NCI-H226 (cell line): ENCODE measurements around the gene RBMS2.
"Not testable (repeated sequence)": the region's sequence is repeated elsewhere in the genome, so short reads cannot be mapped to it uniquely, and the experiment has no call there.

ENCODE experiments used
- DNase-seq: peaks from one replicate; pipeline ENCODE4 v3.0.0-alpha.2; 2015

Gene RBMS2

DNA sequence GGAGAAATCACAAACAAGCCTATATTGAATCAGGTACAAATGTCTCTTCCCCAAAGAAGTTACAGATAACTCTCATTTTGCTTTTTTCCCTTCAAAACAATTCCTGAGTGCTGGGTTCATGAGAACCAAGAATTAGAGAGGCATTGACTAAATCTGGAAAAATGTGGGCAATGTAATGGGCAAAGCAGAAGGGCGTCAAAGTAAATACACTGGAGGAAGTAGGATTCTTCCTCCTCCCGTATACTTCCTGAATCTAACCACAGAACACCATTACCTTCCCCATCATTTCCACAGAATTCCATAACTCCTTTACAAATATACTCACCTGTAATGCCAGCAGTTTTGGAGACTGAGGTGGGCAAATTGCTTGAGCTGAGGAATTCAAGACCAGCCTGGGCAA is 3.0 kb upstream of the RBMS2 start:
- peak; percentile 82 for DNase-seq

- DNase-seq, result no peak
Observed at GRCh38 chr12:56520048-56520447, 1.6 kb upstream of the RBMS2 start.

DNA sequence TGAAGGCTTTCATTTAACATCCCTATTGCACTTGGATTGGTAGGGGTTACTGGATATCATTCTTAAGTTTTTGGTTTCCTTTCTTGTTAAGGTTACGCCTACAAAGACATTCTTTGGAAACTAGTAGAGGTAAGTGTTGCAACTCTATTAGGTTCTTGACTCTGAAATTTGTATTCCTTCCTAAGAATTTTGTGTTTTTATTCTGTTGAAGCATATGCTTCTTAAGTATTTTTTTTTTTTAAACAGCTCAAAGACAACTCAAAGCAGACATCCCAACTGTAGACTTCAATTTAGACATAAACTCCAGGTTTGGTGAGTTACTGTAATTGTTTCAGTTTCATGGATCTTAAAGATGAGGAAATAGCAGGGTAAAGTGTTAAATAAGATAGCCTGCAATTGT is 1.1 kb upstream of the RBMS2 start:
- DNase-seq, result peak; percentile 21

DNA sequence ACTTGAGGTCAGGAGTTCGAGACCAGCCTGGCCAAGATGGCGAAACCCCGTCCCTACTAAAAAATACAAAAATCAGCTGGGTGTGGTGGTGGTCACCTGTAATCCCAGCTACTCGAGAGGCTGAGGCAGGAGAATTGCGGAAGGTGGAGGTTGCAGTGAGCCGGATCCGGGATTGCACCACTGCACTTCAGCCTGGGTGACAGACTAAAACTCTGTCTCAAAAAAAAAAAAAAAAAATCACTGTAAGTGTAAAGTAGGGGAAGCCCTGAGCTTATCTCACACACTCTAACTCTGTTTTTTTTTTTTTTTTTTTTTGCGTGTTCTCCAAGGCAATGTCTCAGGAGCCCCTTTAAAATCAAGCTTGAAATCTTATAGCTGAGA is 421 bp upstream of the RBMS2 start:
- no peak for DNase-seq

- peak; percentile 40 for DNase-seq
Observed at GRCh38 chr12:56522411-56523193, 982 bp downstream of the RBMS2 start.

- DNase-seq, result peak; percentile 46
Observed at GRCh38 chr12:56528846-56529245, 7.2 kb downstream of the RBMS2 start.

- no peak for DNase-seq
Observed at GRCh38 chr12:56529656-56530055, 8.0 kb downstream of the RBMS2 start.

DNA sequence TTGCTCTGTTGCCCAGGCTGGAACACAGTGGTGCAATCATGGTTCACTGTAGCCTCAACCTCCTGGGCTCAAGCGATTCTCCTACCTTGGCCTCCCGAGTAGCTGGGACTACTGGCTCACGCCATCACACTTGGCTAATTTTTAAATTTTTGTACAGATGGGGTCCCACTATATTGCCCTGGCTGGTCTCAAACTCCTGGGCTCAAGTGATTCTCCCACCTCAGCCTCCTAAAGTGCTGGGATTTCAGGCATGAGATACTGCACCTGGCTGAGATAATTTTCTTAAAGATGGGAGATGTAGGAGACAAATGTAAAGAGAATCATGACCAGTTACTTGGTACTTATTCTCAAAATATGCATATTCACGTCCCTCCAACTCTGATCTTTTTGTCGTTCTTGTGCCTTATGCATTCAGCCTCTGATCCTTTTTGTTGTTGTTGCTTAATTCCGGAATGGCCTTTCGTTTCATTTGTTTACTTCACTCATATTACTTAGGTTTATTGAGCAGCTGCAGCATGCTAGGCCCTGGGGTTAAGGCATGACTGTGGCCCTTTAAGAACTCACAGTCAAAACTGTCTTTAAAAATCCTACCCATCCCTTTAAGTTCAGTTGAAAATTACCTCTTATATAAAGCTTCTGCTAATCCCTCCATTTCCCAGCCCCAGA is 8.9 kb downstream of the RBMS2 start:
- DNase-seq, result no peak

DNA sequence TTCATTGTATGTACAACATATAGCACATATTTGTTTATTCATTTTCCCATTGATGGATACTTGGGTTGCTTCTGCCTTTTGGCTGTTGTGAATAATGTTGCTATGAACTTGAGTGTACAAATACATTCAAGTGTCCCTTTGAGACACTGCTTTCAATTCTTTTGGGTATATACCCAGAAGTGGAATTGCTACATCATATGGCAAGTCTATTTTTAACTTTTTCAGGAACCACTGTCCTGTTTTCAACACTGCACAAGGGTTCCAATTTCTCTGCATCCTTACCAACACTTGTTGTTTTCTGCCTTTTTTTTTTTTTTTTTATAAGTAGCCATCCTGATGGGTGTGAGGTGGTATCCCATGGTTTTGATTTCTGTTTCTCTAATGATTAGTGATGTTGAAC is 15.9 kb downstream of the RBMS2 start:
- no peak for DNase-seq

DNA sequence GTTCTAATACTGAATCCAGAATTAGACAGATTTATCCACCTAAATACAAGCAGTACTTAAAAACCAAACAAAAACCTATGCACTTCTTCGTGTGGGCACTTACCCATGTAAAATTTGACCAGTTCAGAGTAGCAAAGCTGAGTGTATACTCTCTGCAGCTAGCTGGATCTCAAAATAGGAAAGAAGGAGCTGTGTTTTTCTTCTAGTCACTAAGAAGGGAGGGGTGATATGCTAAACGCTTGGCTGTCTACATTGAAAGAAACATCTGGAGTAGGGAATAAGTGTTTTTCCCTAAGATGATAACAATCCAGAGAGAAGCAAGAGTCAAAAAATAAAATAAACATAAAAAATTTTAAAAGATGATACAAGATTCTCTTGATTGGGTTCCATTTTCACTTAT is 20.0 kb downstream of the RBMS2 start:
- no peak for DNase-seq

DNA sequence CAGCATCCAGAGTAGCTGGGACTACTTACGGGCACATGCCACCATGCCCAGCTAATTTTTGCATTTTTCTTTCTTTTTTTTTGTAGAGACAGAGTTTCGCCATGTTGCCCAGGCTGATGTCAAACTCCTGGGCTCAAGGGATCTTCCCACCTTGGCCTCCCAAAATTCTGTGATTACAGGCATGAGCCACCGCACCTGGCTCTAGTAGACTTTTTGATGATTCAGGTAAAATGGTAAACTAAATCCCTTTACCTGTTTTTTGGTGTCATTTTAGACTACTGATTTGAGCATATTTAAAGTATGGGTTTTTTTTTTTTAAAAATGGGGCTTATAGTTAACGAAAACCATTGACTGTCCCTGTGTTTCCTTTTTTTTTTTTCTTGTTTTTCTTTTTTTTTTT is 20.5 kb downstream of the RBMS2 start:
- no peak for DNase-seq

DNA sequence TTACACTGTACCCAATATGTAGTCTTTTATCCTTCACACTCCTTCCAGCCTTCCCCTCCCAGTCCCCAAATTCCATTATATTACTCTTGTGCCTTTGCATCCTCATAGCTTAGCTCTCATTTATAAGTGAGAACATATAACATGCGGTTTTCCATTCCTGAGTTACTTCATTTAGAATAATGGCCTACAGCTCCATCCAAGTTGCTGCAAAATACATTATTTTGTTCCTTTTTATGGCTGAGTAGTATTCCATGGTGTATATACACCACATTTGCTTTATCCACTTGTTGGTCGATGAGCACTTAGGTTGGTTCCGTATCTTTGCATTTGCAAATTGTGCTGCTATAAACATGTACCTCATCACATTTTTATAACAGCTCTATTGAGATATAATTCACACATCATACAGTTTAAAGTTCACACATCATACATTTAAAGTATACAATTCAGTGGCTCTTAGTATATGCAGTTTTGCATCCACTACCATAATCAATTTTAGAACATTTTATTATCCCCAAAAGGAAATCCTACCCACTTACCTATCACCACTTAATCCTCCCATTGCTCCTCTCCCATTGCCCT is 23.5 kb downstream of the RBMS2 start:
- DNase-seq, result no peak

GRCh38 chr12:56546680-56547079 is 25.1 kb downstream of the RBMS2 start:
- no peak for DNase-seq

DNA sequence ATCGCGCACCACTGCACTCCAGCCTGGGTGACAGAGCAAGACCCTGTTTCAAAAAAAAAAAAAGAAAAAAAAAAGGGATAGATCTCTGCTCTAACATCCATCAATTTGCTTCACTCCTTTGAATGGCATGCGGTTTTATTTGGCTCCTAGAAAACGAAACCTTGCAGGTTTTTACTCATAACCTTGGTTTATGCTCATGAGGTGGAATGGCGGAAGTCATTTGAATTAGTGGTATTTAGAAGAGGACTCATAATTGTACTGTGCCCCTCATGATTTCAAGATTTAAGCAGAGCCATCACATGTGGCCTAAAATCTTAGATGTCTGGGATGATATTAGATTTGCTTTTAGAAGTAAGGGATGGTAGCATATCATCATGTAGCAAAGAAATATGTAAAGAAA is 29.4 kb downstream of the RBMS2 start:
- DNase-seq, result no peak

GRCh38 chr12:56565510-56566101 is 44.0 kb downstream of the RBMS2 start:
- DNase-seq, result no peak

- DNase-seq, result no peak
Observed at GRCh38 chr12:56568146-56568545, 46.5 kb downstream of the RBMS2 start.

GRCh38 chr12:56571121-56571520 is 49.5 kb downstream of the RBMS2 start:
- no peak for DNase-seq

GRCh38 chr12:56572288-56572687 is 50.7 kb downstream of the RBMS2 start:
- DNase-seq, result no peak

DNA sequence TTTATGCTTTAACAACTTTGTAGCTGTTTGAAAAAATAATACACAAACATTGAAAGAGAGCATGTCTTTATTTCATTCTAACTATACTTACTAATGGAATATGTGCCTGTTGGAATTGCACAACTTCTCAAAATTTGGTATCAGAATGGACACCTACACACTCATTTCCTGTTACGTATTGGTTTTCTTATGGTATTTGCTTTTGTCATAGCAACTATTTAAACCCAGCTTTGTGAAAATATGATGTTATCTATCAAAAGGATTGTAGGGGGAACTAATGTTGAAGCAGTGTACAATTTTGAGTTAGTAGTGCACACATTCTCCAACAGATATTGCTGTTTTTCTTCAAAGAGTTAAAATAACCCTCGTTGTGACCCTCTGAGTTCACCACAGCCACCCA is 52.6 kb downstream of the RBMS2 start:
- DNase-seq, result peak; percentile 62

- DNase-seq, result not testable (repeated sequence)
Observed at GRCh38 chr12:56577248-56577647, 55.6 kb downstream of the RBMS2 start.

DNA sequence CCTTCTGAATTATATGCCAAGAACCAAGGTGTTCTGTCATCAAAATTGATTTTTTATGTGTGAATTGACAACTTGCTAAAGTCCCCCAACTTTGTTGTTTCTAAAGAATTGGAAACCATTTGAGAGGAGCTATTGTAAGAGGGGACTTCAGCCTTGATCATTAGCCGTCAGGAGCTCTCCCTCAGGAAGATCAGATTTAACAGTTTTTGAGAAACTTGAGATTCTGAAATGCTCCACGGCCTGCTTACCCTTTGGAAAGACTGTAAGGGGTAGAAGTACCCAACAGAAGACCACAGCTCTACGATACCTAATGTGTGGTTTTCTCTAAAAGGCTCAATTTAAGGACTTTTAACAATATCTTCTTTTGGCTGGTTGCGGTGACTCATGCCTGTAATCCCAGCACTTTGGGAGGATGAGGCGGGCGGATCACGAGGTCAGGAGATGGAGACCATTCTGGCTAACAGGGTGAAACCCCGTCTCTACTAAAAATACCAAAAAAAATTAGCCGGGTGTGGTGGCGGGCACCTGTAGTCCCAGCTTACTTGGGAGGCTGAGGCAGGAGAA is 57.4 kb downstream of the RBMS2 start:
- no peak for DNase-seq

DNA sequence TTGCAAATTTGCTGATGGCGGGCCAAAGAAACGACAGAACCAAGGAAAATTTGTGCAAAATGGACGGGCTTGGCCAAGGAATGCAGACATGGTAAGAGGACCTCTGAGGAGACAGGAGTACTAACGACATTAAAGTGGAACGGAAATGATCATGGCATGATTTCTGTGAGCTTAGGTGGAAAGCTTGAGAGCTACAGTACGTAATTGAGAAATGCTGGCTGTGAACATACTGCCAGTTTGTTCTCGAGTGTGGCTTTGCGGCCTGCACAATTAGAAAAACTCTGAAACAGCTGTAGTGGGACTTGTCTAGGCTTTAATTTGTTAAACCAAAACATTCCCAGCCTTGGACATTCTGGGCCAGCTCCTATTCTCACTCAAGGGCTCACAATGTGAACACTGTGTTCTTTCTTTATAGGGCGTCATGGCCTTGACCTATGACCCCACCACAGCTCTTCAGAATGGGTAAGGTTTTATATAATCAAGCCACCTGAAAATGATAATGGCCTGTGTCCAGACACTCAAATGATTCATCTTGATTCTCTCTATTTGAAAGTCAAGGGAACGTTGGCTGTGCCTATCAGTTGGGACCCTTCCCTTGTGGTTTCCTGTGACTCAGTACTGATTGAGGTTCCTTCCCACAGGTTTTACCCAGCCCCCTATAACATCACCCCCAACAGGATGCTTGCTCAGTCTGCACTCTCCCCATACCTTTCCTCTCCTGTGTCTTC is 60.0 kb downstream of the RBMS2 start:
- peak; percentile 88 for DNase-seq

GRCh38 chr12:56585098-56585497 is 63.5 kb downstream of the RBMS2 start:
- no peak for DNase-seq
